CD14-positive monocyte (primary cell): Measurements from ENCODE around the gene CENPV. TPM values are rescaled to one million over a fixed set of nuclear protein-coding genes. Genes with fewer than 3 reads are reported as not detected.
"Not testable (repeated sequence)": the region's sequence is repeated elsewhere in the genome, so short reads cannot be mapped to it uniquely, and the experiment has no call there.

Source experiments
- DNase-seq, 3 donors: peaks; one replicate each; pipeline ENCODE4 v3.0.0-alpha.2; 2011 to 2022
- H2AFZ ChIP-seq: 2 replicates; pipeline ENCODE4 v1.6.0; 2012; ENCODE audit warnings: mild to moderate bottlenecking, low read depth, low read length, inconsistent platforms; ENCODE audit not compliant: insufficient read depth, poor library complexity, severe bottlenecking
- H3K27ac ChIP-seq, 2 donors: 1 replicate in 1 of 2; 2 replicates in 1 of 2; pipeline ENCODE4 v1.5.1; 2012 to 2013; ENCODE audit warnings: low read length in 2 of 2, control low read depth in 1 of 2, inconsistent platforms in 1 of 2, low read depth in 1 of 2, mild to moderate bottlenecking in 1 of 2
- H3K27me3 ChIP-seq, 2 donors: one replicate each; pipeline versions ENCODE4 v1.6.0 to v1.6.1; 2011 to 2013; ENCODE audit warnings: low read length in 2 of 2; ENCODE audit not compliant: control insufficient read depth in 2 of 2, insufficient read depth in 2 of 2
- H3K36me3 ChIP-seq, 2 donors: replicated peaks in 1 of 2; 1 replicate in 1 of 2; 2 replicates in 1 of 2; pipeline versions ENCODE4 v1.5.1 to v1.6.1; 2012 to 2013; ENCODE audit warnings: low read length in 2 of 2, control low read depth in 1 of 2, inconsistent platforms in 1 of 2, mild to moderate bottlenecking in 1 of 2; ENCODE audit not compliant: insufficient read depth in 2 of 2, control insufficient read depth in 1 of 2
- H3K4me1 ChIP-seq, 2 donors: 1 replicate in 1 of 2; 2 replicates in 1 of 2; pipeline versions ENCODE4 v1.5.1 to v1.6.1; 2012 to 2013; ENCODE audit warnings: low read length in 2 of 2, control low read depth in 1 of 2, inconsistent platforms in 1 of 2, mild to moderate bottlenecking in 1 of 2, moderate library complexity in 1 of 2; ENCODE audit not compliant: insufficient read depth in 2 of 2, control insufficient read depth in 1 of 2
- H3K4me2 ChIP-seq: replicated peaks from 2 replicates; pipeline ENCODE3; 2012; ENCODE audit warnings: low read length, moderate library complexity, mild to moderate bottlenecking; ENCODE audit not compliant: poor library complexity, severe bottlenecking; ENCODE audit errors: extremely low read depth
- H3K4me3 ChIP-seq, 3 experiments: fragments of 200-600 bp in 1 of 3; sonication (generic) in 1 of 3; replicated peaks in 1 of 3; 1 replicate in 2 of 3; 2 replicates in 1 of 3; pipeline ENCODE4 v1.5.1; 2011 to 2013; ENCODE audit warnings: low read length in 3 of 3, mild to moderate bottlenecking in 3 of 3, control low read depth in 2 of 3, low read depth in 2 of 3, inconsistent platforms in 1 of 3, moderate library complexity in 1 of 3
- H3K79me2 ChIP-seq: 2 replicates; pipeline ENCODE4 v1.6.0; 2012; ENCODE audit warnings: mild to moderate bottlenecking, control low read depth, inconsistent platforms, low read length, moderate library complexity; ENCODE audit not compliant: insufficient read depth
- H3K9ac ChIP-seq: 2 replicates; pipeline ENCODE4 v1.6.0; 2017; ENCODE audit warnings: low read length, mild to moderate bottlenecking; ENCODE audit not compliant: insufficient read depth, poor library complexity, severe bottlenecking
- H3K9me3 ChIP-seq, 2 donors: replicated peaks in 1 of 2; 1 replicate in 1 of 2; 2 replicates in 1 of 2; pipeline versions ENCODE4 v1.5.1 to v1.6.1; 2012 to 2013; ENCODE audit warnings: low read length in 2 of 2, control low read depth in 1 of 2; ENCODE audit not compliant: control insufficient read depth in 1 of 2, insufficient read depth in 1 of 2
- H4K20me1 ChIP-seq: 2 replicates; pipeline ENCODE4 v1.6.0; 2012; ENCODE audit warnings: mild to moderate bottlenecking, low read length, control low read depth, moderate library complexity; ENCODE audit not compliant: insufficient read depth
- H3K27ac Mint-ChIP-seq, 7 donors: one replicate each; pipeline ENCODE4 v1.8.0; 2020; ENCODE audit warnings: mild to moderate bottlenecking in 7 of 7, mixed read lengths in 7 of 7, moderate library complexity in 6 of 7, inconsistent platforms in 2 of 7
- H3K27me3 Mint-ChIP-seq, 3 donors: one replicate each; pipeline ENCODE4 v1.8.0; 2021 to 2022; ENCODE audit warnings: low read depth in 3 of 3, mild to moderate bottlenecking in 3 of 3, mixed read lengths in 3 of 3, moderate library complexity in 3 of 3, inconsistent platforms in 1 of 3
- H3K36me3 Mint-ChIP-seq, 2 donors: one replicate each; pipeline ENCODE4 v1.8.0; 2020; ENCODE audit warnings: mixed read lengths in 2 of 2, inconsistent platforms in 1 of 2, mild to moderate bottlenecking in 1 of 2
- H3K4me1 Mint-ChIP-seq: one replicate; pipeline ENCODE4 v1.8.0; 2020; ENCODE audit warnings: mild to moderate bottlenecking, mixed read lengths
- H3K4me3 Mint-ChIP-seq, 2 donors: one replicate each; pipeline ENCODE4 v1.8.0; 2020; ENCODE audit warnings: mild to moderate bottlenecking in 2 of 2, mixed read lengths in 2 of 2, moderate library complexity in 1 of 2
- H3K9me3 Mint-ChIP-seq, 7 donors: one replicate each; pipeline ENCODE4 v1.8.0; 2020 to 2022; ENCODE audit warnings: mixed read lengths in 7 of 7, mild to moderate bottlenecking in 6 of 7, moderate library complexity in 6 of 7, inconsistent platforms in 2 of 7
- CTCF ChIP-seq: fragments of 200-600 bp; IDR thresholded peaks from one replicate; pipeline ENCODE4 v1.8.0; 2022; ENCODE audit warnings: antibody characterized with exemption, mild to moderate bottlenecking
- WGBS: methylation state at CpG from one replicate; pipeline ENCODE4 v1.1.5; 2013; ENCODE audit warnings: missing lambda C conversion rate; ENCODE audit not compliant: insufficient coverage; 5-methylcytosine and 5-hydroxymethylcytosine counted together
- intact Hi-C, 2 donors: fragments of 100-400 bp; cut with micrococcal nuclease; formaldehyde crosslinking; loops; one replicate each; pipeline versions ENCODE4 v1.15.0 to v1.15.1; 2023
- polyA plus RNA-seq, 3 donors: library from polyadenylated mRNA; depleted of rRNA in 1 of 3; unstranded in 2 of 3; stranded (reverse) in 1 of 3; fragments of 300-500 nt in 2 of 3; fragments of >200 nt in 1 of 3; fragmentation: Illumina TruSeq in 2 of 3; gene quantifications; 1 replicate in 2 of 3; 2 replicates in 1 of 3; pipeline ENCODE4 v1.2.3, GENCODE V29; 2012 to 2021

CENPV gene
- polyA plus RNA-seq, 3 donors, result 0.50 to 1.1 (median 0.80) TPM

- Histone ChIP-seq H2AFZ (no peak overlapping the region), H4K20me1 (no peaks in the 10 kb centered on the region), H3K4me2 (no peak overlapping the region), H3K9ac (no peak overlapping the region), H3K9me3 (no peaks in the 10 kb centered on the region), H3K36me3 (no peaks in the 10 kb centered on the region), H3K27ac (no peak overlapping the region), H3K27me3 (peaks cover 0 to 6% of the 10 kb centered on the region in 2 donors), H3K79me2 (no peaks in the 10 kb centered on the region), H3K4me3 (no peak overlapping the region), H3K4me1 (peaks cover 8 to 11% of the 10 kb centered on the region in 2 donors)
- H3K4me1 Mint-ChIP-seq, result peaks cover 9% of the 10 kb centered on the region
- 95% methylated on average over 10 of the region's 13 CpGs for WGBS
- DNase-seq, result no peak
- H3K36me3 Mint-ChIP-seq, result no peaks in the 10 kb centered on the region
- no peak overlapping the region for H3K4me3 Mint-ChIP-seq
- TF ChIP-seq CTCF, result no peak
- peak overlapping the region in 1 of 7 donors; percentile 55 for H3K27ac Mint-ChIP-seq
- H3K9me3 Mint-ChIP-seq, result no peaks in the 10 kb centered on the region
- intact Hi-C loops, result no loop called here
- peaks cover 12 to 27% (median 15%) of the 10 kb centered on the region in 3 donors for H3K27me3 Mint-ChIP-seq
Measured at GRCh38 chr17:16391451-16391850, 38.2 kb upstream of the CENPV start.

GRCh38 chr17:16386126-16386507 lies 32.8 kb upstream of the CENPV start:
- peaks cover 35% of the 10 kb centered on the region for H3K4me1 Mint-ChIP-seq
- Histone ChIP-seq H2AFZ (peak overlapping the region; percentile 95), H4K20me1 (peaks cover 31% of the 10 kb centered on the region), H3K4me3 (peak overlapping the region in 1 of 3 experiments; percentile 79), H3K79me2 (peaks cover 23% of the 10 kb centered on the region), H3K4me1 (peaks cover 25 to 40% of the 10 kb centered on the region in 2 donors), H3K4me2 (peak overlapping the region; percentile 78), H3K36me3 (peaks cover 17 to 20% of the 10 kb centered on the region in 2 donors)
- not testable (repeated sequence) for H3K9ac ChIP-seq, H3K27me3 ChIP-seq, H3K9me3 ChIP-seq, H3K9me3 Mint-ChIP-seq, H3K27ac ChIP-seq, DNase-seq
- peaks cover 22% of the 10 kb centered on the region in 2 donors for H3K36me3 Mint-ChIP-seq
- intact Hi-C loops, result loop anchor here (10.0 kb wide), 2 partner anchors 129 to 171 kb away; partner anchors contain the start of genes NCOR1 (in 1 of the 2) and PIGL (in 1 of the 2)
- H3K27ac Mint-ChIP-seq, result peak overlapping the region in 1 of 7 donors; percentile 76
- peak overlapping the region; percentile 82 to 92 for H3K4me3 Mint-ChIP-seq
- WGBS, result 41% methylated on average over 16 of the region's 23 CpGs
- H3K27me3 Mint-ChIP-seq, result peaks cover 13 to 32% (median 19%) of the 10 kb centered on the region in 3 donors
